Activated CD4-positive, alpha-beta T cell treated with anti-CD3 and anti-CD28 coated beads, Interleukin-2, amount 50 U/mL, for 1 hour (primary cell): ENCODE measurements around the gene TMPRSS13.
A peak's percentile ranks its signal among the peaks of the same experiment; 100 is the strongest.
"Not testable (repeated sequence)": the region's sequence is repeated elsewhere in the genome, so short reads cannot be mapped to it uniquely, and the experiment has no call there.

Experiments used
- DNase-seq: peaks from one replicate; pipeline ENCODE4 v3.0.0-alpha.2; 2020

The TMPRSS13 gene

GRCh38 chr11:117950301-117950700, 21.1 kb upstream of the TMPRSS13 start:
- peak; percentile 59 for DNase-seq

- DNase-seq, result no peak
These were observed 19.9 kb upstream of the TMPRSS13 start for GRCh38 chr11:117949062-117949461.

DNA sequence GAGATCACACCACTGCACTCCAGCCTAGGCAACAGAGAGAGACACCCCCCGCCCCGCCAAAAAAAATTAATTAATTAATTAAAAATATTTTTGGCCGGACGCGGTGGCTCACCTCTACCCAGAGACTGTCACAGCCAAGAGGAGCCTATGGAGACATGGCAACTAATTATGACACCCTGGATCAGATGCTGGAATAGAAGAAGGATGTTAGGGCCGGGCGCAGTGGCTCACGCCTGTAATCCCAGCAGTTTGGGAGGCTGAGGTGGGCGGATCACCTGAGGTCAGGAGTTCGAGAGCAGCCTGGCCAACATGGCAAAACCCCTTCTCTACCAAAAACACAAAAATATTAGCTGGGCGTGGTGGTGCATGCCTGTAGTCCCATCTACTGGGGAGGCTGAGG, 19.3 kb upstream of the TMPRSS13 start:
- not testable (repeated sequence) for DNase-seq

- DNase-seq, result not testable (repeated sequence)
These were observed 18.5 kb upstream of the TMPRSS13 start for GRCh38 chr11:117947751-117948150.

DNA sequence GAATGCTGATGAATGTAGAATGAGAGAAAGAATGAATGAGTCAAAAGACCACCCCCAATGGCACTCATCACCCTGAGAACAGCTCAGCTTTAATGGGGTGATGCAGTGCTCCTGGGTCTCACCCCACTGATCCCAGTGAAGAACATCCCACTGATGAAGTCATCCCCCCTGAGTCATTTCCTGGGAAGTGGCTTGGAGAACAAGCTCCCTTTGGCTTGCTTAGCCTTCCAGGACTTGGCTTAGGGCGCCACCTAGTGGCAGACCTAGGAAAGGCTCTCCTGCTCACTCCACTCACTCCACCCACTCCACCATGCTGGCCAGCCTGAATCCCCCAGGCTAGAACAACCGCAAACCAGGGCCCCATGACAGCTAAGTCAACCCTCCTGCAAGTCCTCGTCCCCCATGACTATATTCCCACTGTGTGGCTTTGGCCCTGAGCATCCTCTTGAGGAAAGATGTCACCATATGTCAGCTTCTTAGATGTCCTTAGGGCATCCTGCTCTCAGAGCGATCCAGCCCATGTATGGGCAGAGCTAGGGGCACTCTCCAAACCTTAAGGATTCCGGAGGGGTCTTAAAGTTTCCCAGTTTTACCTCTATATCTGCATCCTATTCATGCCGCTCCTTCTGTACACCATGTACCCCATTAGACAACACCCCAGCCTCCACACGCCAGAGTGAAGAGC, 17.8 kb upstream of the TMPRSS13 start:
- peak; percentile 81 for DNase-seq

DNA sequence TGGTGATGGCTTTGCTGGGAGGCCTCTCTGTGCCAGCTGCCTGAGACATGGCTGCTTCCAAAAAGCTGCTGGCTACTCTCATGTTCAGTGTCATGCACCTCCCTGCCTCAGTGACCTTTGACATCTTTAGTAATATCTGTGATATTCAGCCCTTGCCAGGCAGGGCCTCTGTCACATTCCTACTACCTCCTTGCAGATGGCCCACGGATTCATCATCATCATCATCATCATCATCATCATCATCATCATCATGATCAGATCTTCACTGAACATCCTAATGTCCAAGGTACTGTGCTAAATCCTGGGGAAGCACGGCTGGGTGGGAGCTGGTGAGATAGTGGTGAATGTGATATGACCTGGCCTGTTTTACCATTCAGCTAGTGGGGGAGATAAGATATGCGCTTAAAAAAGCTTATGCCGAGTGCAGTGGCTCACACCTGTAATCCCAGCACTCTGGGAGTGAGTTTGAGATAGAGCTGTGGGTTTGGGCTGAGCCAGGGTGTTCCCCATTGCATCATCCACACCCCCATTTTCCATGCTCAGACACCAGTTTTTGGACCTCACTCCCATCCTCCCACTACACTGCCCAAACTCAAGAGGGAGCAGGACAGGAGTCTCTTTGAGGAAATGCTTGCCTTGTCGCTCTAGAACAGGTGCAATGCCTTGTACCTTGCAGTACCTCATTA, 17.1 kb upstream of the TMPRSS13 start:
- no peak for DNase-seq

DNA sequence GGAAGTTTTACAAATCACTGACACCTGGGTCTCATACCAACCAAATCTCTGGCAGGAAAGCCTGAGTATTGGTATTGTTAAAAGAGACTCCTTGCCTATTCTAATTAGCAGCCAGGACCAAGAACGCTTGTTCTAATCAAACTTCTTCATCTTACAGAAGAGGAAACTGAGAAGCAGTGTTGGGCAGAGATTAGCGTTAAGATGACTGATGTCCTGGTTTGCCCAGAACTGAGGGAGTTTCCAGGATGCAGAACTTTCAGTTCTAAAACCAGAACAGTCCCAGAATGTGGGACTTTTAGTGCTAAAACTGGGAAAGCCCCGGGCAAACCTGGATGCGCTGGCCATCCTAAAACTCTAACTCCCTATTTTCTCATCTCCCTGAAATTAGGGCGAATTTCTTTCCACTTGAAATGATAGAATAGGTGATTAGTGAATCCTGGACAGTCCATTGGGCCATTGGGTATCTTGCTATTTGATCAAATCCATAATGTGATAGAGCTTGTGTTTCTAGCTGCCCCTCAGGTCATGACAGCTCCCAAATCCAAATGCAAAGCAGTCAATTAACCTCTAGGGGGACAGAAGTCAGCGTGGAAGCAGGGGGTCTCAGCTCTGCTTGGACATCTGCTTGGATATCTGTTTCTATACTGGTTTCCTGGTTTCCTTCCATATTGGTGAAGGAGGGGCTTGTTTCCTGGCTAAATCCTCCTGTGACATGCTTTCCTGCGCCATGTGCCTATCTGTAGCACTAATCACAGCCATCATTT, 16.0 kb upstream of the TMPRSS13 start:
- no peak for DNase-seq

DNA sequence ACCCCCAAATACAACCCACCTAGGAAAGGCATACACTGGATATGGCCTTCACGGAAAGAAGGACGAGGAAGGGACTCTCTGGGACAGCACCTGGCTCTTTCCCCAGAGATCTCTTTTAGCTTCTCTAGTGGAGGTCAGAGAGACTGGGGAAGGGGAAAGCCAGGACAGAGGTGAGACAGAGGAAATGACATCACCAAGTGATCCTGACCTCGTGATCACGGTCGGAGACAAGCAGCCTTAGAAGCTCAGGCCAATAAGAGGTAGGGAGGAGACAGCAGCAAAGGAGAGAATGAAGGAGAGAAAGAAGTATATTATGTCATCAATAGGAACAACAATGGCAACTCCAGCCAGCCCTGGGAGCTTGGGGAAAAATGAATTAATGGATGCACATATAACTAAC, 15.4 kb upstream of the TMPRSS13 start:
- DNase-seq, result no peak

DNA sequence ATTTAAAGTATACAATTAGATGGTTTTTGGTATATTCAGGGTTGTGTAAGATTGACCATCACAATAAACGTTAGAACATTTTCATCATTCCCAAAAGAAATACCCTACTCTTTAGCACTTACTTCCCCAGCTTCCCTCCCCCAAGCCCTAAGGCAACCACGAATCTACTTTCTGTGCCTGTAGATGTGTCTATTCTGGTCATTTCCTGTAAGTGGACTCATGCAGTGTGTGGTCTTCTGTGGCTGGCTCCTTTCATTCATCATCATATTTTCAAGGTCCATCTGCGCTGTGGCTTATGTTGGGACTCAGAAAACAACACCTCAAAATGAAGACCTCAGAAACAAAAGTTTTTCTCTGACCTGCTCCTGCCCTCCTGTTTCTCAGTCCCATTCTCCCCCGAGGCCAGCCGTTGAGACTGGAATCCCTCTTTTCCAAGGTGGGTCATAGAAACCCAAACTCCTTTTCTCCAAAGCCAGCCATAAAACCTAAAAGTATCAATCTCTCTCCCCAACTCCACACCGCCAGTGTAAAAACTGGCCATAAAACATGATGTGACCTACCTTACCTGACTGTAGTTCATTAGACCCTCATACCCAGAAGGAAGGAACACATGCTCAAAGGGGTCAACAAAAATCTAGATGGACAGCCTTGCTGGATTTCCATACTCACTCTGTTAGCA, 12.9 kb upstream of the TMPRSS13 start:
- DNase-seq, result no peak

DNA sequence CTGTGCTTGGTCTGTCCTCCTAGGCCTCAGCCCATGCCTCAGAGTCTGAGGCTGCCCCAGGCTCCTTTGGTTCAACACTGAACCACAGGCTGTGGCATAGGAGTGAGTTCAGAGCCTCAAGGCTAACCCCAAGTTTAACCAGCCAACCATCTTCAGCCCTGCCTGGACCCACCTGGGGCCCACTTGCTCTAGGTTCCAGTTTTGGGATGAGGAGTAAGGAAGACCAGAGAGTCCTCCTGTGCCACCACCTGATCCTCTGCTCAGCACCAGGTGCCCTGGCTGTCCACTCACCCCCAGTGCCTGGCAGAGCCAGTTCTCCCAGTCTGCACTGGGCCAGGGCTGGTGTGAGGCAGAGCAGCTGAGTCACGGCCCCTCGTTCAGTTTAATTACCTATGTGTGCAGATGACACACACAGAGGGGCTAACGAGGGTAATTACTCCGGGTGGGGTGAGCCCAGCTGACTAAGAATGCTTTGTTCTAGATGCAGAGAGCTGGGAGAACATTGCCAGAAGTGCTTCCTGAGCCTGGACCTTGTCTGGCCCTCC, 12.0 kb upstream of the TMPRSS13 start:
- no peak for DNase-seq

DNA sequence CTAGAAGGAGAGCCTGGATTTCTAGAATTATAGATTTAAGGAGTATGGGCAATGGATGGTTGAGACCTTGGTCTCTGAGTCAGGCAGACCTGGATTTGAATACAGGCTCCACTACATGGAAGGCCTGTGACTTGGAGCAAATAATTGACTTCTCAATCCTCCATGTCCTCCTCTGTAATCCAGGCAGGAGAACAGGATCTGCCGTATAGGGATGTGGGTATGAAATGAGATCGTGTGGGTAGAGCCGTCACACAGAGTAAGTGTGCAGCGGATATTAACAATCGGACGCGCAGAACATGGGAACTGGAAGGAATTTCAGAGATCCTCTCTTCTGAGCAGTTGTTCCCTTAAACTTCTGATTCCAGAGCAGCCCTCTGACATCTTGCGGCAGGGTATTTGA, 11.5 kb upstream of the TMPRSS13 start:
- no peak for DNase-seq

DNA sequence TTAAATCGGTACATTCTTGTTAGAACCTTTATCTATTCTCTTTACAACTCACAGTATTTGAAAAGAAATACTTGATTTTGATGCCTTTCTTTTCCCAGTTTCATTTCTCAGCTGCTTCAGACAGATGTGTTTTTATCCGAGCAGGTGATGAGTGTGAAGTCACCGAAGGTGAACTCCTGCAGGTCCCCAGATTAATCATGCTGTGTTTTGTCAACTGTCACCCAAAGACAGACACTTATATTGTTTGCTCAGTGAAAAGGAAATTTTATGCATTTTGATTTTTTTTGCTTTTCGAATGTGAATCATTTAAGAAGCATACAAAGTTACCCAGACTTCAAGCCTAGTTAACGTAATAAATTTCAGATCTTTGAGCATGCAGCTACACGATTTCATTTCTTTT, 7.8 kb upstream of the TMPRSS13 start:
- no peak for DNase-seq

DNA sequence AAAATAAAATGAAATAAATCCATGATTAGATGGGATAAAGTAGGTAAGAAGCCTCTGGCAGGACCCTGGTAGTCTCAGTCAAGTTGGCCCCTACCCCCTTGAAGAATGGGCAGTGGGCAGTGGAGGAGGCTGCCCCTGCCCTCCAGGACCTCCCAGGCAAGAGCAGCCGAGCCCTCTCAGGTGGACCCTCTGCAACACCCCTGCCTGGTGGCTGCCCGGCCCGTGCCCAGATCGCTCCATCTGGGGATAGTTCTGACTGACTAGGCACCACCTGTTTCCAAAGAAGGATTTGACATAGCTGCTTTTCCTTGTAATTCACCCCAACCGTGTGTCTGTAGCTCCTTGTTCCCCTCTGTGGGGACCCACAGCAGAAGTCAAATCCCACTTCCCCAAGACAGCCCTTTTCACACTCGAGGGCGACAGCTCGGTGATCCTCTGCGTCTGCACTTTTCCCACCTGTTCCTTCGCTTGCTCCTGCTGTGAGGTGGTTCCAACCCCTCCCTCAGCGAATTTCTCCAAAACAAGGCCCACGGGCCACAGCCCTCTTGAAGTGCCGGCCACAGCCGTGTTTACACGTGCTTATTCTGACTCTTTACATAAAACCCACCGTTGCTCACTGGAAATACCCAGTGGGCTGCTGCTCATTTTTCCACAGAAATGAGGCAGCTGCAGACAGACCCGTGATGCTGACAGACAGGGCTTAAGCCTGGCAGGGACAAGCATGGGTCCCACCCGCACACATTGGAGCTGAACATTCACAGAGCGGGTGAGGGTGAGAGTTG, 5.5 kb upstream of the TMPRSS13 start:
- no peak for DNase-seq

- no peak for DNase-seq
These were observed 4.7 kb upstream of the TMPRSS13 start for GRCh38 chr11:117933930-117934329.

GRCh38 chr11:117933475-117933874, 4.3 kb upstream of the TMPRSS13 start:
- no peak for DNase-seq

DNA sequence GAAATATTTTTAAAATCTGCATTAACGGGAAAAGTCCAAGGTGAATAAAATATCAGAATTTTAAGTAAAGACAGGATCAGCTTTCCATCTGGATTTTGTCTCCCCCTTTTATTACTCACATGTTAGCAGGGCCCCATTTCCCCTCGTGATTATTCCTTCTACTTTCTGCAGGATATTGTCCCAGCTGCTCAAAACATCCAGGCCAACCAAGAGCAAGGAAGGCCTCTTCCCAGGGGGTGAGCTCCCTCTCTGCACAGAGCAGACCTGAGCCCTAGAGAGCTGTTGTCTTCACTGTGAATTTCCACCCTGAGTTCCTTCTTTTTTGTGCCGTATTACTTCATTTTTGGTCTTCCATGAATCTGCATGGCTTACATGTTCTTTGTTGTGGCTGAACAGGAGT, 3.7 kb upstream of the TMPRSS13 start:
- no peak for DNase-seq

DNA sequence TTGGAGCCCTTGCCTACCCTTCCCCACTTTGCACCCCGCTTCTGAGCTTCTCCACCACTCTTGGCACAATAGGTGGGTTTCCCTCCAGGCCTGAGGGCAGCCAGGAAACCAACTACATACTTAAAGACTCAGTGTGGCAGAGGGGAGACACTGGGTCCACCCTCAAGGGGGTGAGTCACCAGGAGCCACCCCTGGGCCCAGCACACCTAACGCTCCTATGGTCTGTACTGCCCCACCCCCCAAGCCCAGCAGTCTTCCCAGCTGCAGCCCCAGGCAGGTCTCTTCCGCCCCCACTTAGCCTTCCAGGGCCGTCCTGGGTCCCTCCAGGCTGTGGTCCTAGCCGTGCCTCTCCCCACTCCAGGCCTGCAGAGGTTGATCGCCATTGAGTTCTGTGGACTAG, 3.2 kb upstream of the TMPRSS13 start:
- DNase-seq, result no peak

GRCh38 chr11:117931971-117932370, 2.8 kb upstream of the TMPRSS13 start:
- no peak for DNase-seq

DNA sequence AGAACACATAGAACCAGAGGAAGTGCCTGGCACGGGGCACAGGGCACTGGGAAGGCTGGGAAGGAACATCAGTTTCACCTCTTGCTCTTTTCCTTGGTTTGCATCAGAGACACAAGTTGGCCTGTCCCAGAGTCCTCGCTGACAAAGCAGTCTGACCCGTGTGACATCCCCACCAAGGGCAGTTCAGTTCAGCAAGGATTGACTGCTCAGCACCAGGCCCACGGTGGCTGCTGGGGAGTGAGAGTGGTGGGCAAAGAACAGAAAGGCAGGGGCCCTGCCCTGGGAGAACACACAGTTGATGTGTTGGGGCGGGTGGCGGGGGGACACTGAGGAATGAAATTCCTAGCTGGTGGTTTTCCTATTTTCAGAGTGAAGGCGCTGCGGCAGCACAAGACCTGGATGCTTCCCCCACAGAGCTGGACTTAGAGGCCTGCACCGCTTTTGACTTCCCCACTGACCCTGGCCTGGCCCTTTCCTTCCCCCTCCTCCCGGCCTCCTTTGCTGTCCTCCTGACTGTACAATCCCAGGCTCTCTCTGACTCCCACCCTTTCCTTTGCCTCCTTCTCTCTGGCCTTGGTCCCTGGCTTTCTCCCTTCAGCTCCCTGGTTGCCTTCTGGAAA, 2.2 kb upstream of the TMPRSS13 start:
- no peak for DNase-seq

GRCh38 chr11:117930668-117931330, 1.6 kb upstream of the TMPRSS13 start:
- DNase-seq, result no peak

DNA sequence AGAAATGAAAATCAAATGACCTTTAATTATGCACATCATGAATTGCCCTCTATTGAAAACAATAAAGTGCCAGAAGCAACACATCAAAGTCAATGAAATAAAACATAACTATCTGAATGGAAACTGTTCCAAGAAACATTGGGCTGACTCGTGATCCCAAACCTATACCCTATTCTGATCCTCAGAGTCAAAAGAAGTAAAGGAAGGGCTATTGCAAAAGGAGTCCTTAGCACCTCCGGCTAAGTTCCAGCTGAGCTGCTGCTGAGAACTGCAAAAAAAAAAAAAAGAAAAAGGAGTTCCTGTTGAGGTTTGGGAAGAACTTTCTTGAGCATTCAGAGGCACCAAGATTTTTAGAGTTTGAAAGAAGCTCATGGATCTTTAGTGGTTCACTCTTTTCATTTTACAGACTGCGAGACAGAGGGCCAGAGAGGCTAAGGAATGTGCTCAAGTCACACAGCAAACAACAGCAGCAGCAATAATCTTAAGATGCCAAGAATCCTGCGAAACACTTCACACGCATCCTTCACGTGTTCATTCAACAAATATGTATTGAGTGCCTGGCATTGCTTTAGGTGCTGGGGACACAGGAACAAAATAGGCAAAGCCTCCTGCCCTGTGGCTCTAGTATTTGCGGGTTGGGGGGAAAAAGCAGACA, 841 bp upstream of the TMPRSS13 start:
- DNase-seq, result no peak
